ELF-1 (cell line): Measurements from ENCODE around the gene HIGD1C.
"Not testable (repeated sequence)": the region's sequence is repeated elsewhere in the genome, so short reads cannot be mapped to it uniquely, and the experiment has no call there.

Source experiments
- DNase-seq: peaks from one replicate; pipeline ENCODE4 v3.0.0-alpha.2; 2016; ENCODE audit warnings: low read depth, low spot score

The HIGD1C gene

DNA sequence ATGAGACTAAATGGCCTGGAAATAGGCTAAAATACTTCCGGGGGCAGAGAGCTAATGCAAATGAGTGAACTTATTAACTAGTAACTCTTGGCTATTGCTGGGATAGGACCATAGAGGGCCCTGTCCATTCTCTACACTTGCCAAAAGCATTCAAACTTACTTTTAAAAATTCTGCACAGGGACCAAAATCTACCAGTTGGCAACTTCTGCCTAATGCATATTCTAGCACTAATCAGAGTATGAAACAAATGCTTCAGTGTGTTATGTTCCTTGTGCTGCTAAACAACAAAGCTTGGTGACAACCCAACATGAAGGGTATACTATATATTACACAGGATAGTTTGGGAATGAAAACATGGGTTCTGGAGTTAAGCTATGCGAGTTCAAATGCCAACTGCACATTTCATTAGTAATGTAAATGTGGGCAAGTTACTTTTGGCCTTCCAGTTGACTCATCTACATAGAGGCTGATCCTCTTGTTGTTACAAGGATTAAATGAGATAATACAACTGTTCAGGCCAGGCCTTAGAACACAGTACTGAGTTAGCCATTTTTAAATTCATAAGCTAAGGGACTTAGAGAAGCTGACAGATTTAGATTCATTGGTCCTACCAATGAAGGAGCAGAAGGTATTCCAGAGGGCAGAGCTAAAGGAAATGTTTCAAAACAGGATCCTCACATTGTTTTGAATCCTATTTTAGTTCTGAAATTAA lies 32.4 kb downstream of the HIGD1C start:
- no peak for DNase-seq

DNA sequence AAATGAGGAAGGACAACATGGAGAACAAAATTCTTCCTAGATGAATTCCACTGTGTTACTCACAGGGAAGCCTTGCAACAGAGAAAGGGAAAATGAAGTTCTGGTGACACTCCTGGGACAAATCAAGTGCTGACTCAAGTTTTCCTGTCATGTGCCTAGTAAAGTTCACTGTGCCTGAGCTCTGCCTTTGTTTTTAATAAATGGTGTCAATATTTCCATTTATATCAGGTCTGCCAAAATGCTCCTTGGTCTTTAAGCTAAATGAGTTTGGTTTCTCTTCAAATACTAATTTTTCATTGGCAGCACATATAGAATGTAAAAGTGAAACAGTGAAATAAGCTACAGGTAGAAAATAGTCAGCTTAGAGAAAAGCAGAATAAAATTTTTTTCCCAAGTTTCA lies 33.0 kb downstream of the HIGD1C start:
- DNase-seq = no peak

- DNase-seq = peak; percentile 53
Observed at GRCh38 chr12:50986966-50987737, 34.8 kb downstream of the HIGD1C start.

GRCh38 chr12:50988051-50988450 lies 35.7 kb downstream of the HIGD1C start:
- DNase-seq = no peak

DNA sequence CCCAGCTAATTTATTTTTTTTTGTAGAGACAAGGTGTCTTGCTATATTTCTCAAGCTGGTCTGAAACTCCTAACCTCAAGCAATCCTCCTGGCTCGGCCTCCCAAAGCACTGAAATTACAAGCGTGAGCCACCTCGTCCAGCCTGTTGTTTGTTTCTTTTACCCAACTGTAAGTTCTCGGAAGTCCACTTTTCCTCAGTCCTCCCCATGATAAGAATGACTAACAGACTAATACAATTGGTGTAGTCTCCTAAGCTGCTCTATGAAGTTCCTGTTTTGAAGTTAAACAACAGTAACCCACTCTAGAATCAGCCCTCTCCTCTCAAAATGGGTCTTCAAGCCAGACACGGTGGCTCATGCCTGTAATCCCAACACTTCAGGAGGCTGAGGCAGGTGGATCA lies 36.5 kb downstream of the HIGD1C start:
- DNase-seq = no peak

- no peak for DNase-seq
Observed at GRCh38 chr12:50990147-50990727, 37.9 kb downstream of the HIGD1C start.

DNA sequence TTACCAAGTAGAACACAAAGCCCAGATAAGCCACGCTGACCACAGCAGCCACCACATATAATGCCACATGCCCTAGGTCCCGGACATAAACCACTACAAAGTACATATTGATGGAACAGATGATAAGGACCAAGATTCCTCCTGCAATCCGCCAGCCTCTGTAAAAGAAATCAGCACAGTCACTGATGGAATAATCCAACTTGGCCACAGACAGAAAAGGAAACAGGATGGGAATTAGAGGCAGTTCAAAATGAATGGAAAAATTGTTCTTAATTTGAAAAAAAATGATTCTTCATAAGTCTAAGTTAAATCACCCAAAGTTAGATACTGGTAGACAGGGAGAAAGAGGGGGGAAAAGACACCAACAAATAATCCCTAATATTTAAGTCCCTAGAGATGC lies 38.4 kb downstream of the HIGD1C start:
- no peak for DNase-seq

- DNase-seq = no peak
Observed at GRCh38 chr12:50991291-50991690, 38.9 kb downstream of the HIGD1C start.

DNA sequence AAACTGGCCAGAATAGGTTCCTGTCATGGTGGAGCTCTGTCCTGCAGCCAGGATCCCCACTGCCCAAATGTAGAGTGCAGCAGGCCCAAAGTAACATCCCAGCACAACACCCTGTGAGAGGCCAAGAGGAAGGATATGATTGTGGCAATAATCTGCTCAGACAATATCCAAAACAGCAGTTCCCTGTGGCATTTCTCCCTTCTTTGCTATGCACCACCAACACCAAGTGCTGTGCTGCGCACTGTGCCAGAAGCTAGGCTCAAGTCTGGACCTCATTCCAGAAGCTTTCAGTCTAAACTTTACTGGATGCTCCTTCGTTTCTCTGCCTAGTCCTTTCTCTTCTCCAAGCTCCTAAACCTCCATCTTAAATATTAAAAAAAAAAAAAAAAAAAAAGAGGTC lies 40.5 kb downstream of the HIGD1C start:
- DNase-seq = no peak

DNA sequence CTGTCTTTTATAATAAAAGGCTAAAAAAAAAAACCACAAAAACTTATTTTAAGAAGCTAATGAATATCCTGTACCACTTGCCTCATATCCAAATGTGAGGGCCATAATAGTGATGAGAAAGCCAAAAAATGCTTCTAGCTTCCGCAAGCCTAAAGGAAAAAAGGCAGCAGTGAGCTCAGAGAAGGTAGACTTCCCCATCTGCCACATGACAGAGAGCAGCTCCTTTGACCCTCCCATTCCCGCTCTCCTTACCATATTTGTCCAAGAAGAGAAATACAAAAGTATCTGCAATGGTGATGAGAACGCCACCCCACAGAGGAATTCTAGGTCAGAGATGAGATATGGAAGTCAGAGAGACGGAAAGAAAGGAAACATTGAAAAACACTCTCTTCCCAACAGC lies 46.7 kb downstream of the HIGD1C start:
- no peak for DNase-seq

DNA sequence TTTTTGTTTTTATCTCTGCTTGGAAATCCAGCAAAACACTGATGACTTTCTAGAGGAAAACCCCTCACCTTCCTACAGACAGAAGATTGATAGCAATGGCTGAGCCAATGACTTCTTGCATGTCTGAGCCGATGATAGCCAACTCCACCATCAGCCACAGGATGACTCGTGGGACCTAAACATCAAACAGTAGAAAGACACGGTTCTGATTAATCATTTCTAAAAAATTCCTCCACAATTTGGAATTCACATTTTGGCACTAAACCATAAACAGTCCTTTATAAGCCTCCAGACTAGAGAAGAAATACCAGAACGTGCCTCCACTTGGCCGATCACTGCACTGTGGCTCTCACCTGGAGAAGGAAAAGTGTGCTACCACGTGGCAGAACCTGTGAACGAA lies 47.9 kb downstream of the HIGD1C start:
- DNase-seq = no peak

DNA sequence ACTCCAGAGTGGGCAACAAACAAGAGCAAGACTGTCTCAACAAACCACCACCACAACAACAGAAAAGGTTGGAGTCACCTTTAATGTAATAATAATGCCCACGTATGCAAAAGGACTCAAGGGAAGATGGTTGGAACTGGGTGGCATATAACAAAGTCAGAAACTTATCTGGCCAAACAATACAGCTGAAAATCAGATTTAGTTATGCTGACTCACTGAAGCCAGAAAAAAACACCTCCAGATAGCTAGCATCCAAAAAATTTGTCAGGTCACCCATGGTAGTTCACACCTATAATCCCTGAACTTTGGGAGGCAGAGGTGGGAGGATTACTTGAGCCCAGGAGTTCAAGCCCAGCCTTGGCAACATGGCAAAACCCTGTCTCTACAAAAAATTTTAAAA lies 49.5 kb downstream of the HIGD1C start:
- no peak for DNase-seq

DNA sequence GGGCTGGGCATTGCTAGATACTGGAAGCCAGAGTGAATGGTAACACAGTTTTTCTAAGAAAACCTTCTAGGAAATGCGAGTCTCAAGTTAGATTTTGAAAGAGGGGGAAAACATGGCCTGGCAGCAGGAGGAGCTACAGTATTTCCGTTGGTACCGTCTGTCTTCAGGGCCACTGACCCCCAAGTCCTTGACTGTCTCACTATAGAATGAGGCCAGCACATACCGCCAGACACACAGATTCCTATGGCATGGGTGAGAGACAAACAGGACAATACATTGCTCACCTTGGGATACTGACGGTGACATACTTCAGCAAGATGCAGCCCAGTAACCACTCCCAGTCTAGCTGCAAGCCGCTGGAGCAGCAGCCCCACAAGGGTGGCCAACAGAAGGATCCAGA lies 52.2 kb downstream of the HIGD1C start:
- DNase-seq = peak; percentile 19

DNA sequence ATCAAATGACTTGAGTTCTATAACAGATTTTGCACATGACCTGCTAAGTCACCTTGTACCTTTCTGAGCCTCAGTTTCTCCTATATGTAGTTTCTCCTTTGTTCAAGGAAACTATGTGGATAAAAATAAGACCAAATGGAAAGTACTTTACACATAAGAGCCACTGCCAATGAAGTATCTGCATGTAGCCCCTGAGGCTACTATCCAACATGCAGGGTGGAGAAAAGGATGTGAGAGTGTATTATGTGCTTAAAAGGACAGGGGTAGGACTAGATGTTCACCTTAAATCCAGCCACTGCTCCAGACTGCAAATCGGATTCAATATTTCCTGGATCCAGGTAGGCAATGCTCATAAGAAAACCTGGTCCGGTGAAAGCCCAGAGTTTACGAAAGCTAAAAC lies 52.7 kb downstream of the HIGD1C start:
- no peak for DNase-seq

- peak; percentile 89 for DNase-seq
Observed at GRCh38 chr12:51005671-51006070, 53.3 kb downstream of the HIGD1C start.

- no peak for DNase-seq
Observed at GRCh38 chr12:51008329-51009055, 56.1 kb downstream of the HIGD1C start.

DNA sequence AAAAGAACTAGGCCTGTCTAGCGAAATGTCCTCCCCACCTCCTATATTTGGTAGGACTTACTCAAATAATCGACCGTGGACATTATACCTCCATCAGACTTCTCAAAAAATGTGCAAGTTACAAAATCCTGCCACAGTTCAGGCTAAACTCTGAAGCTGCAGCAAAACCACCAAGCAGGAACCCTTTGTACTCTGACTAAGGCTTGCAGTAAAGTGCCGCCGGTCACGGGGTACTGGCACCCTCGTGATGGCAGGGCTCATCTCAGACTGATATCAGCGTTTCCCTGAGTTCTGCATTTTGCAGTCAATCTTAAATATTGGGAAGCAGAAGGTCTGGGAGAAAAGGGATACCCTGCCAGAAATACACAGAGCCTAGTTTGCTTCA lies 56.7 kb downstream of the HIGD1C start:
- DNase-seq = no peak

DNA sequence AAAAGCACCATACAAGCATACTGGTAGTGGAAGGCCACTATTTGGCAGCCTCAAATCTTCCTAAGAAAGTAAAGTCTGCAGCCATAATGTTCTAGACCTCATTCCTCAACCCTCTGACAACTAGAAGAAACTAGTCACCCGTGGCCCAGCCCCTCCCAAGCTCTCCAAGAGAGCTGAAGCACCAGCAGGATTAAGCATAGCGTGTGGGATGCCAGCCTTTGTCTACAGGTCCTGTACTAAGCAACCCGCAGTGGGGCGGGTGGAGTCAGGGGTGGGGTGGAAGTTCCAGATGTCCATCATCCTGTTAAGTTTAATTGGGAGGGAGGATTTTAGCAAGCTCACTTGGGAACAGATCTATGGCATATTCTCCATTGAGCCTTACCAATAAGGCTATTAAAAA lies 59.6 kb downstream of the HIGD1C start:
- no peak for DNase-seq

DNA sequence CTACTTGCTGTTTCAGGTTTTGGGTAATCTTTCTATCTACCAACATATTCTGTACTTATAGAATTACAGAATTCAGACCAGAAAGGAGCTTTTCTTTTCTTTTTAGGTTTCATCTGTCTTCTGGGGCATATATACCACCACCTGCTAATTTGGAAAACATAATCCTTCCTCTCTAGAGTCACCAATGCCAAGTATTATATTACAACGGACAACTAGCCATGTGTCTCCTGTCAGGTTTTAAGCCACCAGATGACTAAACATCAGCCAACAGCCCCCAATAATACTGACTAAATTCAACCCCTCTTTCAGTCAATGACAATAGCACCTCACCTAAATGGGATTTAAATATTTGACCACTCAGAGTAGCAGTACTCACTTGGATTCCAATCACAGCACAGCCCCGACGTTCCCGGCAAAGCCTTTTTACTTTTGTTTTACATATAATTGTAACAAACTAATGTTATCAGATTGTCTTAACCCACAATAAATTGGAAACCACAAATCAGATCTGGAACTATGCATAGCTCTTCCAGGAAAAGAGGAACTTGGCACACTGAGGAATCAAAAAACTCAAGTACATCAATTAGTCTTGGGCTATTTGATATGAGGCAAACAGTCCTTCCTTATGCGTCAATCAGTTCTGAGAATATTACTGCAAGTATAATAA lies 60.4 kb downstream of the HIGD1C start:
- DNase-seq = no peak

- DNase-seq = no peak
Observed at GRCh38 chr12:51013441-51013840, 61.1 kb downstream of the HIGD1C start.

GRCh38 chr12:51014467-51014866 lies 62.1 kb downstream of the HIGD1C start:
- DNase-seq = not testable (repeated sequence)

GRCh38 chr12:51017452-51017851 lies 65.1 kb downstream of the HIGD1C start:
- no peak for DNase-seq
